Ramos (cell line): Measurements from ENCODE around the gene ATG2B.

Experiments used
- in situ Hi-C: fragments of 300-500 bp; cut with MboI; formaldehyde crosslinking; loops from one replicate; pipeline ENCODE4 v1.14.3; 2022; ENCODE audit warnings: low sequenced_read_pairs; ENCODE audit not compliant: unreplicated experiment

The ATG2B gene

DNA sequence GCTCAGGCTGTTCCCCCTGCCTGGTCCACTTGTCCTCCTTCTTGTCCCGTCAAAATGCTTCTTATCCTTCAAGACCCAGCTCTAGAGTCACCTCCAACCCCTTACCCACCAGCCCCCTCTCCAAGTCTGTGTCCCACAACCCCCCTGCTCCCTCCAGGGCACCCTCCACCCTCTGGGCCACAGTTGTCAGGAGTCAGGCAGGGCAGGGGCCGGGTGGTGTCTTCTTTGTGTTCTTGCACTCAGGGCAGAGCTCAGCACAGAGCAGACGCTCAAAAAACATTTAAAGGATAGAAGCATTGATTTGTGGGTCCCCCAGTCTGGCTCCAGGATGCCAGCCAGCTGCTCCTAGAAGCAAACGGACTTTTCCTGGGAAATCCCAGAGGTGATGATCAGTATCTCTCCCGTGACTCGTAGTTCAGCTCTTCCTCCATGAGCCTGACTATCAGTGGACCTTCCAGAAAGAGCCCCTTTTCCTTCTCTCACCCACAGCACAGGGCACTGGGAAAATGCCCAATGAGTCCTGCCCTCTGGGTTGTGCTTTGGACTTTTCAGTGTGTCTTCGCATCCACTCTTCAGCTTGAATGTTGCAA is 124.4 kb downstream of the ATG2B start:
- in situ Hi-C loops, result no loop called here

DNA sequence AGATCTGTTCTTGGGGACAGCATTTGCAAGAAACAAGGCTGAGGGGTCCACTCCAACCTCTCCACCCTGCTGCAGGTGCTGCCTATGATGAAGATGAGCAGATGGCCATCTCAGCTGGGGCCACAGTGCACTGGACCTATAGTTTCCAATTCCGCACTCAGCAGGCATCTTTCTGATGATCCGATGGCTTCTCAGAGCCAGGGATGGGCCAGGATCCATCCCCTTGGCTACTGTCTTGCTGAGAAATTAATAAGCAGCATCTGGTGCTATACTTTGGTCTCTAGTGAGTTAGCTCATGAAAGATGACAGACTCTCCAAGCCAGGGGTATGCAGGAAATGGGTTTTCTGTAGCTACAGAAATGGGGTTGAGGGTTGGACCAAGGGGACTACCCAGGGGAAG is 125.5 kb downstream of the ATG2B start:
- in situ Hi-C loops, result no loop called here

DNA sequence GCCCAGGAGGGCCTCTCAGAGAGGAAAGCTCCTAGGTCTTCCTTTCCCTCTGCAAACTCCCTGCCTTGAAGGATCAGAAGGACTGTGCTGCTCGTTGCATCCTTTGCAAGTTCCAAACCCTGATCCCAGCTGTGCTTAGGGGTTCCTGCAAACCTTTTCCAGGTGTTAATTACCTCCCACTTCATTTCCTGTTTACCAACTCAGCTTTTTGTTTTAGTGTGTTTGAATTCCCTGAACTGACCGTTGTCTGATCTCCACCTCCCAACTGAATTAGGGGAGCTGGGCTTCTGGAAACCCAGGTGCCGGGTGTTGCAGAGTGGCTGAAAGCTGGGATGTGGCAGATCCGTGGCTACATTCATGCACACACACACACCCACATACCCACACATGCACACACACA is 127.7 kb downstream of the ATG2B start:
- in situ Hi-C loops, result no loop called here

DNA sequence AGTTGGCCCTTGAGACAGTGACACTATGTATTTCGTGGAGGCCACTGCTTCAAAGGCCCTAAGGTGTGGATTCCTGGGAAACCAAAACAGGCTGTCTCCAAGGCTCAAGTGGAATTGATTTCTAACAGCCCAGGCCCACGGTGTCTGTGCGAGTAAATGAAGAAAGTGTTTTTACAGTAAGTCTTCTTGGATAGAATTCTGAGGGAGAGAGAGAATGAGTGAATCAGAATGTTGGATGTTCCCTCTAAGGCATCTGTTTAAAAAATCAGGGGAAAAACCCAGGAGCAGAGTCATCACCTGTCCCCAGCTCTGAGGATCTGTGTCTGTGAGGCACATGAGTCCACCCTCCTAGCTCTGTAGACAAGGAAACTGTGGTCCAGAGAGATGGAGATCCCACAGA is 129.5 kb downstream of the ATG2B start:
- in situ Hi-C loops, result no loop called here

DNA sequence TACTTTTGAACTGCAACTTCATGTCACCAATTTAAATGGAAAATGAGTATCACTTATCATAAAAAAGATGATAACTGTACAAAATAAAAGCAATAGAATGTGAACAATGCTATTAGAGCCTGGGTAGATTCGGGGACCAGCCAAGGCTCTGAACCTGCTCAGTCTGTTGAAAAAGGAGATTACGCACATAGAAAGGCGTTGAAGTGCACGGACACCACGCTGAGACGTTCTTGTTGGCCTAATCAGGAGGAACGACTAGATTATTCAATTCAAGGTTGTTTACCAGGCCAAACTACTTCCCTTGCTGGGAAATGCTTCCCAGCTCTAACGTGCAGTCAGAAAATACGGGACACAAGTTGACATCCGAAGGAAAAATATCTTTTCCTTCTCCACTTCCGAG is 130.6 kb downstream of the ATG2B start:
- in situ Hi-C loops, result no loop called here

DNA sequence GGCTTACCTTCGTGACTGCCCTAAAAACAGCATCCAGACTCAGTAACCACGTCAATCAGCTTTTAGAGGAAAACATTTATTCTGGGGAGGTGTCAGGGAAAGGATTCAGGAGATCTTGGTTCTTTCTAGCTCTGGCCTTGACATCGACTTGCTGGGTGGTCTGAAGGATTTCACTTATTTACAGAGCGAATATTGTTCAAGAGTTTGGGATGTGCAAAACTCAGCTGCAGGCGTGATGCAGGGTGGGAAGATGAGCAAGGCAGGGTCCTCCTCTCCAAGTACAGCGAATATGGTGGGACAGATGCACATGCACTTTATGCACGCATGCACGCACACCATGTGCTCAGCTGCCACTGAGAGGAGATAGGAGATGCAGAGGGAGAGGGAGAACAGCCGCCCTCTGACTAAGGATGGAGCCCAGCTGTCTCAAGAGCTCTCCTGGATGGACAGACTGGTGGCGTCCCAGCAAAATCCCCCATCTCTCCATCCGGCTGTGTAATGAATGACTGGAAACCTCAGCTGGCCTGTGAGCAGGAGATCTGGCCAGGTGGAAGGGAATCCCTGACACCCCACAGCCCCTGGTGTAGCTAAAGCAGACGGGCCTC is 131.5 kb downstream of the ATG2B start:
- in situ Hi-C loops, result no loop called here

DNA sequence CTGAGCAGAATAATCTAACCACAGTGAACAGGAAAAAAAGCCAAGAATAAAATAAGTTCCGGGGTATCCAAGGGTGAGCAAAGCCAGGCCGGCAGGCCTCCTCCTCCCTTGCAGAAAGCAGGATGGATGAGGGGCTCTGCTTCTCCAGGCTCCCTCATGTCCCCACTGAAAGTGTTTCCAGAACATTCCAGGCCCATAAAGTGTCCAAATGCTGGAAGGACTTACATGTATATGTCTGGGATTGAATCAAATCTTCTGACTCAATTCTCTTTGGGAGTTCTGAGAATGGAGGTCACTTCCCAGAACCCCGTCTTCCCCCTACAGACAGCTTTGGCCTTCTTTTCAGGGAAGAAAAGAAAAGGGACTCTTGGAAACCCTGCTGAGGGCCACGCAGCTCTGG is 132.1 kb downstream of the ATG2B start:
- in situ Hi-C loops, result no loop called here

DNA sequence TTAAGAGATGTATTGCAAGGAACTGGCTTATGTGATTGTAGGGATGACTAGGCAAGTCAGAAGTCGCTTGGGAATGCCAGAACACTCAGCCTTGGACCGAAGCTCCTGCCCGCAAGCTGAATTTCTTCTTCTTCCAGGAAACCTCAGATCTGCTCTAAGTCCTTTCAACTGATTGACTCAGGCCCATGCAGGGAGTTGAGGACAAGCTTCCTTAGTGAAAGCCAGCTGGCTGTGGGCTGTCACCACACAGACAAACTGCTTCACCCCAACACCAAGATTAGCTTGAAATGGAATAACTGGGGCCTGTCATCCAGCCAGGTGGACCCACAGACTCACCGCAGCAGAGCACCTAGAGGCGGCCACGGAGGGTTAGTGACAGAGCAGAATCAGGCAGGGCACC is 133.8 kb downstream of the ATG2B start:
- in situ Hi-C loops, result no loop called here
